PC-3 (cell line): Measurements from ENCODE around the gene SH3PXD2A. TPM values are rescaled to one million over a fixed set of nuclear protein-coding genes. Genes with fewer than 3 reads are reported as not detected.
"Not testable (repeated sequence)": the region's sequence is repeated elsewhere in the genome, so short reads cannot be mapped to it uniquely, and the experiment has no call there.

Experiments used
- ATAC-seq: fragments of 200-7000 bp; cut with Tn5 transposase; 2 replicates; pipeline ENCODE4 v1.9.1; 2020; ENCODE audit warnings: mild to moderate bottlenecking, moderate library complexity
- BruUV-seq: library from RNA; stranded (reverse); fragments of 400-500 nt; replicated peaks from 2 replicates; lab custom pipeline; 2021; lab: Mats Ljungman, UMichigan
- CTCF ChIA-PET: fragments of 300-600 bp; sonication (Branson Sonifier 250); formaldehyde crosslinking; loops from one replicate; lab custom pipeline; 2022; ENCODE audit warnings: antibody characterized with exemption; lab: Charles Lee
- POLR2A ChIA-PET: fragments of 300-600 bp; sonication (Branson Sonifier 250); formaldehyde crosslinking; loops from one replicate; lab custom pipeline; 2022; ENCODE audit warnings: antibody characterized with exemption; ENCODE audit not compliant: unreplicated experiment; lab: Charles Lee
- DNase-seq: peaks from one replicate; pipeline ENCODE4 v3.0.0-alpha.2; 2015
- H2AFZ ChIP-seq: fragments of 300-600 bp; sonication (generic); 2 replicates; pipeline ENCODE4 v1.6.0; 2016; ENCODE audit warnings: antibody characterized with exemption, low read length
- H3F3A ChIP-seq: fragments of 300-600 bp; sonication (generic); one replicate; pipeline ENCODE4 v1.6.0; 2017; ENCODE audit warnings: antibody characterized with exemption, low read length, control low read depth, mild to moderate bottlenecking; ENCODE audit not compliant: unreplicated experiment
- H3K27ac ChIP-seq: fragments of 300-600 bp; sonication (generic); 2 replicates; pipeline ENCODE4 v1.5.1; 2016; ENCODE audit warnings: mild to moderate bottlenecking, low read length
- H3K27me3 ChIP-seq: fragments of 300-600 bp; sonication (generic); 2 replicates; pipeline ENCODE4 v1.6.1; 2016; ENCODE audit warnings: low read length, mixed read lengths
- H3K36me3 ChIP-seq: fragments of 300-600 bp; sonication (generic); 2 replicates; pipeline ENCODE4 v1.6.1; 2016; ENCODE audit warnings: low read depth, mixed run types, low read length, mixed read lengths
- H3K4me1 ChIP-seq: fragments of 300-600 bp; sonication (generic); 2 replicates; pipeline ENCODE4 v1.5.1; 2016; ENCODE audit warnings: low read length; ENCODE audit not compliant: insufficient read depth
- H3K4me2 ChIP-seq: fragments of 300-600 bp; sonication (generic); 2 replicates; pipeline ENCODE4 v1.6.0; 2016; ENCODE audit warnings: low read length
- H3K4me3 ChIP-seq: fragments of 300-600 bp; sonication (generic); 2 replicates; pipeline ENCODE4 v1.5.1; 2016; ENCODE audit warnings: mild to moderate bottlenecking, low read length, mixed read lengths
- H3K79me2 ChIP-seq: fragments of 300-600 bp; sonication (generic); 2 replicates; pipeline ENCODE4 v1.6.1; 2017; ENCODE audit warnings: low read length, mixed read lengths
- H3K9ac ChIP-seq: fragments of 300-600 bp; sonication (generic); 2 replicates; pipeline ENCODE4 v1.6.0; 2016; ENCODE audit warnings: mild to moderate bottlenecking, low read length
- H3K9me2 ChIP-seq: fragments of 300-600 bp; sonication (generic); replicated peaks from 2 replicates; pipeline ENCODE4 v1.6.1; 2016; ENCODE audit warnings: mixed run types, low read length, mixed read lengths
- H3K9me3 ChIP-seq: fragments of 300-600 bp; sonication (generic); 2 replicates; pipeline ENCODE4 v1.6.1; 2016; ENCODE audit warnings: low read length, mixed read lengths
- H4K20me1 ChIP-seq: fragments of 300-600 bp; sonication (generic); 2 replicates; pipeline ENCODE4 v1.6.1; 2016; ENCODE audit warnings: low read length, mixed read lengths
- CTCF ChIP-seq: fragments of 300-600 bp; sonication (generic); conservative IDR thresholded peaks from 2 replicates; pipeline ENCODE4 v1.5.1; 2017; ENCODE audit warnings: antibody characterized with exemption, low read depth, mild to moderate bottlenecking, low read length
- EZH2 ChIP-seq: fragments of 300-600 bp; sonication (generic); IDR thresholded peaks from one replicate; pipeline ENCODE4 v1.6.1; 2017; ENCODE audit warnings: antibody characterized with exemption, mild to moderate bottlenecking, low read length; ENCODE audit not compliant: unreplicated experiment
- EZH2phosphoT487 ChIP-seq: fragments of 300-600 bp; sonication (generic); IDR thresholded peaks from 2 replicates; pipeline ENCODE4 v1.6.1; 2018; ENCODE audit warnings: mild to moderate bottlenecking, antibody characterized with exemption, low read length, borderline replicate concordance
- intact Hi-C: fragments of 100-400 bp; cut with micrococcal nuclease; formaldehyde crosslinking; loops from 2 replicates; pipeline ENCODE4 v1.9.0; 2023
- total RNA-seq: library from RNA; depleted of rRNA; stranded (reverse); fragments of >200 nt; gene quantifications from 2 replicates; pipeline ENCODE4 v1.2.3, GENCODE V29; 2014

SH3PXD2A gene
- total RNA-seq, 1 experiment from 2014 or later, result 3.4 TPM

DNA sequence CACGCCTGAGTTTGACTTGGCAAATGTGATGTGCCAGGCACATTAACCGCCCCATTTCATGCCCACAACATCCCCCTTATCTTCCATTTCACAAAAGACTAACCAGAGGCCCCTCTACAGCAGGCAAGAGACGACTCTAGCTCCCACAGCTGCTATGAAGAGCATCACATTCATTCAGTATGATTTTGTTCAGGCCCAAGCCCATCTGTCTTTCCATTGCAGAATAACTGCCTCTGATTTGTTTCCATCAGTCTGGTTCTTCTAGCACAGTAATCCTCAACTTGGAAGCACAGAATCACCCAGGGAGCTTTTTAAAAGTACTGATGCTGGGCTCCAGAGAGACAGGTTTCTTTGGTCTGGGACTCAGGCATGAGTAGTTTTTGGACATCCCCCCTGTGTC is 192.1 kb downstream of the SH3PXD2A start:
- Histone ChIP-seq H3K4me1 (no peaks in the 10 kb centered on the region), H3K27ac (no peak overlapping the region), H3K27me3 (no peaks in the 10 kb centered on the region), H3K9me3 (no peaks in the 10 kb centered on the region), H3K4me2 (no peak overlapping the region), H3K9ac (no peak overlapping the region), H3K36me3 (no peaks in the 10 kb centered on the region), H2AFZ (no peak overlapping the region), H3F3A (no peaks in the 10 kb centered on the region), H3K9me2 (no peaks in the 10 kb centered on the region), H3K4me3 (no peak overlapping the region), H3K79me2 (no peaks in the 10 kb centered on the region), H4K20me1 (no peaks in the 10 kb centered on the region)
- intact Hi-C loops, result no loop called here
- ChIA-PET CTCF (no interaction called here), POLR2A (no interaction called here)
- no peak for TF ChIP-seq EZH2
- TF ChIP-seq EZH2phosphoT487, result no peak
- no peak for TF ChIP-seq CTCF
- no TSS peak for BruUV-seq
- DNase-seq (no peak), ATAC-seq (no peak)

- H3F3A ChIP-seq, H2AFZ ChIP-seq, H3K4me3 ChIP-seq, H3K9me2 ChIP-seq, H3K79me2 ChIP-seq, H3K27me3 ChIP-seq, CTCF ChIA-PET, DNase-seq, H3K9ac ChIP-seq, ATAC-seq, intact Hi-C loops, H3K4me1 ChIP-seq, H3K4me2 ChIP-seq, POLR2A ChIA-PET, H4K20me1 ChIP-seq, H3K27ac ChIP-seq, H3K9me3 ChIP-seq, BruUV-seq, H3K36me3 ChIP-seq: not testable (repeated sequence)
These were observed 192.7 kb downstream of the SH3PXD2A start for GRCh38 chr10:103662704-103663103.

DNA sequence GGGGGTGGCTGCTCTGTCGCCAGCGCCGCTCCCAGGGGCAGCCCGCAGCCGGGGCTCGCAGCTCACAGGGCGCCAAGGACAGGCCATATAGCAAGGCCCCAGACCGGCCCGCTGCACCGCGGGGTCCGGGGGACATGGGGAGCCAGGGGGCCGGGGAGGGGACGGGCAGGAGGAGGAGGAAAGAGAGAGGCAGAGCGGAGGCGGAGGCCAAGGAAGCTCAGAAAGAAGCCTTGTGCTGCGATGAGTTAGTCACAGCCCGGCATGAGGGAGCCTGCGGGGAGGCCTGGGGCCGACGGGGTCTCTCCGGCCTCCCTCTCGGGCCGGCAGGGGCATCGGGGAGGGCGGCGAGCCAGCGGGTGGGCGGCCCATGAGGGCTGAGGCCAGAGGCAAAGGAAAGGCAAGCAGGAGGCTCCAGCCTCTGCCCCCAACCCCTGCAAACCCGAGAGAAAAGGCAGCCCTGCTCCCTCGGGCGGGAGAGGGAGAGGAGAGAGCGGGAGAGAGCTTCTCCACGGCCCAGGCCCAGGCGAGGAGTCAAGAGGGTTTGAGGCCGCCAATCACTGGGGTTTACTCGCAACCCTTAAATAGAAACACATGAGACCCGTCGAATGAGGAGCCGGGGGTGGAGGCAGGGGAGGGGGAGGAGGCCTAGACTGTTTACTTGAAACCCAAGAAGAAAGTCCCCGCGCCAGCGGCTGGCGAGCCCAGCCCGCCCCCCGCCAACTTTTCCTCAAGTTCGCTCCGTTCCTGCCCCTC is 194.0 kb downstream of the SH3PXD2A start:
- TF ChIP-seq EZH2phosphoT487, result no peak
- no peak for TF ChIP-seq EZH2
- TF ChIP-seq CTCF, result no peak
- no peaks in the 10 kb centered on the region for H4K20me1 ChIP-seq
- no peak overlapping the region for H3K4me2 ChIP-seq
- ChIA-PET CTCF (no interaction called here), POLR2A (no interaction called here)
- H3K9me3 ChIP-seq, result no peaks in the 10 kb centered on the region
- H3K27ac ChIP-seq, result no peak overlapping the region
- H3K4me3 ChIP-seq, result no peak overlapping the region
- no peaks in the 10 kb centered on the region for H3K4me1 ChIP-seq
- no peaks in the 10 kb centered on the region for H3K9me2 ChIP-seq
- H2AFZ ChIP-seq, result no peak overlapping the region
- no TSS peak for BruUV-seq
- ATAC-seq, result no peak
- H3K9ac ChIP-seq, result no peak overlapping the region
- no peaks in the 10 kb centered on the region for H3K27me3 ChIP-seq
- no peaks in the 10 kb centered on the region for H3K79me2 ChIP-seq
- no peaks in the 10 kb centered on the region for H3F3A ChIP-seq
- H3K36me3 ChIP-seq, result no peaks in the 10 kb centered on the region
- intact Hi-C loops, result no loop called here
- no peak for DNase-seq
